ELF-1 (cell line): ENCODE measurements around the gene CDH1.
"Not testable (repeated sequence)": the region's sequence is repeated elsewhere in the genome, so short reads cannot be mapped to it uniquely, and the experiment has no call there.

Experiments used
- DNase-seq: peaks from one replicate; pipeline ENCODE4 v3.0.0-alpha.2; 2016; ENCODE audit warnings: low read depth, low spot score

CDH1 gene

GRCh38 chr16:68762996-68763756 lies 26.1 kb downstream of the CDH1 start:
- peak; percentile 61 for DNase-seq

GRCh38 chr16:68764862-68765261 lies 27.8 kb downstream of the CDH1 start:
- no peak for DNase-seq

GRCh38 chr16:68767581-68767980 lies 30.5 kb downstream of the CDH1 start:
- DNase-seq, result no peak

GRCh38 chr16:68768175-68768574 lies 31.1 kb downstream of the CDH1 start:
- DNase-seq, result no peak

- DNase-seq, result no peak
Observed at GRCh38 chr16:68768771-68769170, 31.7 kb downstream of the CDH1 start.

GRCh38 chr16:68770671-68771070 lies 33.6 kb downstream of the CDH1 start:
- no peak for DNase-seq

- no peak for DNase-seq
Observed at GRCh38 chr16:68772030-68772681, 35.1 kb downstream of the CDH1 start.

GRCh38 chr16:68772871-68773270 lies 35.8 kb downstream of the CDH1 start:
- DNase-seq, result no peak

- no peak for DNase-seq
Observed at GRCh38 chr16:68774982-68775634, 38.0 kb downstream of the CDH1 start.

- no peak for DNase-seq
Observed at GRCh38 chr16:68776821-68777485, 39.9 kb downstream of the CDH1 start.

GRCh38 chr16:68778551-68779231 lies 41.6 kb downstream of the CDH1 start:
- DNase-seq, result peak; percentile 92

GRCh38 chr16:68779891-68780290 lies 42.8 kb downstream of the CDH1 start:
- no peak for DNase-seq

- no peak for DNase-seq
Observed at GRCh38 chr16:68781784-68782183, 44.7 kb downstream of the CDH1 start.

GRCh38 chr16:68782198-68783174 lies 45.4 kb downstream of the CDH1 start:
- no peak for DNase-seq

- no peak for DNase-seq
Observed at GRCh38 chr16:68784226-68784625, 47.1 kb downstream of the CDH1 start.

GRCh38 chr16:68784721-68785120 lies 47.6 kb downstream of the CDH1 start:
- DNase-seq, result no peak

GRCh38 chr16:68785715-68786114 lies 48.6 kb downstream of the CDH1 start:
- no peak for DNase-seq

GRCh38 chr16:68786685-68787418 lies 49.8 kb downstream of the CDH1 start:
- DNase-seq, result no peak

GRCh38 chr16:68787419-68787807 lies 50.3 kb downstream of the CDH1 start:
- DNase-seq, result not testable (repeated sequence)
